ENCODE measurements around the gene KCNJ6.

The KCNJ6 gene

DNA sequence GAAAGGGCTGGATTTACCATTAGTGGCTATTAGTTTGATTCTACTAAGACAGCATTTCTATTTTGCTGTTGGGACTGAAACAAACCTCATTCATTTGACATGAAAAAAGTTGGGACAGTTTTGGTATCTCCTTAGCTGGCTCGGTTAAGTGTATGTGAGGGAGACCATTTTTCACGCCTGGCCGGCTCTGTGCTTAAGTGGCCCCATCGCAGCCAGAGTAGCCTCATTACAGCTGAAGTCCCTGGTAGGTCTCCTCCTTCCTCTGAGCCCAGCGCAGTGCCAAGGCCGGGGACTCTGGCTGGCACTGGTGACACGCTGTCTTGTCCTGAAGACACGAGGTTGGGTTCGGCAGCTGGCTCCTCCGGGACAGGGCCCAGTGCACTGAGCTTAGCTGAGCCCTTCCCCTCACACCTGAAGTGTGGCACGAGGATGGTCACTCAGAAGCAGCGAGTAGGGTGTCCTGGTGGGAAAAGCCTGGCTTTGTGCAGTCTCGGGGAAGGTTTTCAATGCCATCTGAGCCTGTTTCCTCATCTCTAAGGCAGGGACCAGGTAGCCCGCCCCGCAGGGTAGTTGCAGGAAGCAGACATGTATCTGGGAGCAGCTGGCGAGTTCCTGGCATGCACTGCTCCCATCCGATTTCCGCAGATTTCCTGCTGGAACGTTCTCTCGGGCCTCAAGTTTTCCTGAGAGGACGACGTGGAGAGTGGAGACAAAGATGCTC lies 353.2 kb downstream of the KCNJ6 start:
- peak; percentile 47 for DNase-seq

DNA sequence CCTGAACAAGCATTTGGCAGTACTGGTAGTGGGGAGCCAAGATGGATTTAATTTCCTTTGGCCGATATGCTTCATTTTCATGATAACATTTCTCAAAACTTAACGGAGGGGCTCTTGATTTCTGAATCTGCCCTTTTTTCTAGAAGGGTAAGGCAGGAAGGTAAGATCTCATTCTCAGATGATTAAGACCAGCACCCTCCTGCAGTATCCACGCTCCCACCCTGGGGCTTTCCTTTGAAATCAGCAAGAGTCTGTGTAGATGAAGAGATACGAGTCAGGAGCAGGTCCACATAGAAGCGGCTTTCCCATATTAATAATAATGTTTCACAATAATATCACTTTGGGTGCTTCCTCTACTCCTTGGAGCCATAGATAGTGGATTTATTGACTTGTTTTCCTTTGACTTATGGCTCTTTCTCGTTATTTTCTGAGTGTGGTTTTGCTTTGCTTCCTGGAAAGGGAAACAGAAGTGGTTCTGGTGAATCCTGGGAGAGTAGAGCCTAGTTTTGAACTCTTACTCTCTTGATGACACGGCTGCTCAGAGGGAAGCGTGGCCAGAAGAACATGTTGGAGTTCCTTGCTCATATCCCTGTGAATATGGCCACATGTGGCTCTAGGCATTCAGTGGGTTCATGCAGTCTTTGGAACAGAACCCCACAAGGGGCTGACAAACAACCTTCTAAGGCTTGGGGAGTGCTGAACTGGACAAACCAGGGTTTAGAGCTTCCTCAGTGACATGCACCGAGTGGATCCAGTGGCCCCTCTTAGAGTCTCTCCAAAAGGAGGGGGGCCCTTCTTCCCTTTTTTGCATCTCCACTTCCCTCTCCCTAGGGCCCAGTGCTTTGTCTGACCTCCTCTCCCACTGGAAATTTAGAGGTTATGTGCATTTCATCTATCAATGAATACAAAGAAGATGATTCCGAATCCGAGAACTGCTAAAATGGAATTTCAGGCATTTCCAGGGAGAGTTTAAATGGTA lies 354.0 kb downstream of the KCNJ6 start:
- DNase-seq, result no peak

DNA sequence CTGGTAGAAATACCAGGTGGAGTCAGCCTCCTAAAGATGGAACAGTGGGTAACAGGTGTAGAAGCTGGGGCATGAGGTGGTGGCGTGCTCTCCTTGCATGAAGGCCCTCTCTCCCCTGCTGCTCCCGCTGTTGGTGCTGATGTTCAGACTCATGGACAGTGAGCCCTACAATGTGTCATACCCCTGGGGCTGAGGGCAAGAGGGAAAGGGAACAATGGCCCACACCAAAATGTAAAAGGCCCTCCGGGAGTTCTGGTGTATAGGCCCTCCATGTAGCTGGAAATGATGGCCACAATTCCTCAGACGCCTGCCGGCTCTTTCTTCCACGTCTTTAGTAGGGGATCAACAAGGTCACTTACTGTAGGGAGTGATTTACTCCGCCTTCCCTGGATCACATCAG lies 354.8 kb downstream of the KCNJ6 start:
- no peak for DNase-seq

- DNase-seq, result no peak
Observed at GRCh38 chr21:37560385-37560784, 355.9 kb downstream of the KCNJ6 start.

GRCh38 chr21:37558676-37559211 lies 357.5 kb downstream of the KCNJ6 start:
- no peak for DNase-seq

Measured in NCI-H146 (cell line).